Mesothelial cell of epicardium (in vitro differentiated cells): ENCODE results near the gene LRRC17. TPM values are rescaled to one million over a fixed set of nuclear protein-coding genes. Genes with fewer than 3 reads are reported as not detected.
A peak's percentile ranks its signal among the peaks of the same experiment; 100 is the strongest.

Experiments used
- DNase-seq, 2 experiments: peaks; one replicate each; pipeline ENCODE4 v3.0.0; 2021; ENCODE audit warnings: low spot score in 2 of 2; ENCODE audit not compliant: unreplicated experiment in 2 of 2
- H3K27ac Mint-ChIP-seq: 2 replicates; pipeline ENCODE4 v1.8.0; 2021; ENCODE audit warnings: mixed read lengths
- H3K27me3 Mint-ChIP-seq: 2 replicates; pipeline ENCODE4 v1.8.0; 2021; ENCODE audit warnings: low read depth, mixed read lengths
- H3K36me3 Mint-ChIP-seq: 2 replicates; pipeline ENCODE4 v1.8.0; 2021; ENCODE audit warnings: mixed read lengths
- H3K4me1 Mint-ChIP-seq: 2 replicates; pipeline ENCODE4 v1.8.0; 2021; ENCODE audit warnings: mixed read lengths
- H3K4me3 Mint-ChIP-seq: 2 replicates; pipeline ENCODE4 v1.8.0; 2021; ENCODE audit warnings: mild to moderate bottlenecking, moderate library complexity, mixed read lengths
- H3K9me3 Mint-ChIP-seq: 2 replicates; pipeline ENCODE4 v1.8.0; 2021; ENCODE audit warnings: mixed read lengths
- CTCF ChIP-seq: fragments of 200-600 bp; sonication (generic); IDR thresholded peaks from one replicate; pipeline ENCODE4 v1.5.0; 2021; ENCODE audit warnings: antibody characterized with exemption; ENCODE audit not compliant: unreplicated experiment
- total RNA-seq: library from RNA; stranded (reverse); gene quantifications from 3 replicates; pipeline ENCODE4 v1.2.1, GENCODE V29; 2021

Gene LRRC17
- total RNA-seq, 1 donor from 2014 or later = 43.1 TPM

- Mint-ChIP-seq H3K4me1 (peaks cover 27% of the 10 kb centered on the region), H3K27ac (no peak overlapping the region), H3K9me3 (no peaks in the 10 kb centered on the region), H3K36me3 (peaks cover 7% of the 10 kb centered on the region), H3K4me3 (no peak overlapping the region), H3K27me3 (no peaks in the 10 kb centered on the region)
- TF ChIP-seq CTCF = no peak
- DNase-seq = no peak
Measured at GRCh38 chr7:102927312-102927933, 14.6 kb downstream of the LRRC17 start.

- no peak for DNase-seq
- Mint-ChIP-seq H3K36me3 (peaks cover 1% of the 10 kb centered on the region), H3K27ac (no peak overlapping the region), H3K27me3 (no peaks in the 10 kb centered on the region), H3K9me3 (no peaks in the 10 kb centered on the region), H3K4me3 (no peak overlapping the region), H3K4me1 (peaks cover 49% of the 10 kb centered on the region)
- TF ChIP-seq CTCF = no peak
Measured at GRCh38 chr7:102931757-102932156, 19.0 kb downstream of the LRRC17 start.

- TF ChIP-seq CTCF = no peak
- Mint-ChIP-seq H3K36me3 (peaks cover 1% of the 10 kb centered on the region), H3K27me3 (no peaks in the 10 kb centered on the region), H3K4me1 (peaks cover 38% of the 10 kb centered on the region), H3K9me3 (no peaks in the 10 kb centered on the region), H3K27ac (peak overlapping the region; percentile 95), H3K4me3 (peak overlapping the region; percentile 45)
- DNase-seq = peak; percentile 40 to 52
Measured at GRCh38 chr7:102933763-102934162, 21.0 kb downstream of the LRRC17 start.

- no peaks in the 10 kb centered on the region for H3K9me3 Mint-ChIP-seq
- DNase-seq = no peak
- H3K4me1 Mint-ChIP-seq = peaks cover 38% of the 10 kb centered on the region
- no peak for TF ChIP-seq CTCF
- peak overlapping the region; percentile 95 for H3K27ac Mint-ChIP-seq
- peaks cover 1% of the 10 kb centered on the region for H3K36me3 Mint-ChIP-seq
- H3K4me3 Mint-ChIP-seq = peak overlapping the region; percentile 45
- H3K27me3 Mint-ChIP-seq = no peaks in the 10 kb centered on the region
Measured at GRCh38 chr7:102934239-102934638, 21.4 kb downstream of the LRRC17 start.

- peaks cover 38% of the 10 kb centered on the region for H3K4me1 Mint-ChIP-seq
- peak overlapping the region; percentile 95 for H3K27ac Mint-ChIP-seq
- no peak for DNase-seq
- no peaks in the 10 kb centered on the region for H3K27me3 Mint-ChIP-seq
- H3K4me3 Mint-ChIP-seq = no peak overlapping the region
- no peaks in the 10 kb centered on the region for H3K36me3 Mint-ChIP-seq
- no peak for TF ChIP-seq CTCF
- no peaks in the 10 kb centered on the region for H3K9me3 Mint-ChIP-seq
Measured at GRCh38 chr7:102934701-102935100, 21.9 kb downstream of the LRRC17 start.
